GM18519 (cell line): ENCODE results near the gene PRKCG.

ENCODE experiments used
- ATAC-seq: cut with Tn5 transposase; IDR thresholded peaks from one replicate; pipeline ENCODE4 v1.9.1; 2021; ENCODE audit warnings: mild to moderate bottlenecking, moderate library complexity; ENCODE audit not compliant: unreplicated experiment, low FRiP score

The PRKCG gene

GRCh38 chr19:53896682-53897081, 14.7 kb downstream of the PRKCG start:
- no peak for ATAC-seq

DNA sequence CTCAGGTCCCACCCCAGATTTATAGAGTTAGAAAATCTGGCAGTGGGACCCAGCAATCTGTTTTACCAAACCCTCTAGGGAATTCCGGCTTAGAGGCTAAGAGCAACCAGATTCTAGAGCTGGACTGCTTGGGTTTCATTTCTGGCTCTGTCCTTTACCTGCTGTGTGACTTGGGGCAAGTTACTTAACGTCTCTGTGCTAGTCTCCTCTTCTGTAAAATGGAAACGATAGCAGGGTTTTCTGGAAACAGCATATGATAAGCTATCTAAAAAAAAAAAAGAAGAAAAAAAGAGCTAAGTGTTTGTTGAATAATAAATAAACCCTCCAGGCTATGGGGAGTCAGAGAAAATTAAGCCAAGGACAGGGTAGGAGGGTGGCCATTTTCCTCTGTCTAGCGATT, 15.5 kb downstream of the PRKCG start:
- no peak for ATAC-seq

DNA sequence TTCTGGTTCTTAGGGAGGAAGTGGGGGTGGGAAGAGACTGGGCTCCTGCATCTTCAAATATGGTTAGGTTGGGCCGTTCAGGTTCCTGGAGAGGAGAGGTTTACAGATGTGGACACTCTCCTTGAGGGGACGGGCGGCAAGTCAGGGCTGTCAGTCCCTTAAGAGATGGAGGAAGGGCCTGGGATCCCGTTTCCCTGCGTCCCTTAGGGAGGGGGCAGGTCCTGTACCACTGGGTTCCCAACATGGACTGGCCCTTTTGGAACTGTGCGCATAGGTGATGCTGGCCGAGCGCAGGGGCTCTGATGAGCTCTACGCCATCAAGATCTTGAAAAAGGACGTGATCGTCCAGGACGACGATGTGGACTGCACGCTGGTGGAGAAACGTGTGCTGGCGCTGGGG, 16.2 kb downstream of the PRKCG start:
- ATAC-seq, result no peak

DNA sequence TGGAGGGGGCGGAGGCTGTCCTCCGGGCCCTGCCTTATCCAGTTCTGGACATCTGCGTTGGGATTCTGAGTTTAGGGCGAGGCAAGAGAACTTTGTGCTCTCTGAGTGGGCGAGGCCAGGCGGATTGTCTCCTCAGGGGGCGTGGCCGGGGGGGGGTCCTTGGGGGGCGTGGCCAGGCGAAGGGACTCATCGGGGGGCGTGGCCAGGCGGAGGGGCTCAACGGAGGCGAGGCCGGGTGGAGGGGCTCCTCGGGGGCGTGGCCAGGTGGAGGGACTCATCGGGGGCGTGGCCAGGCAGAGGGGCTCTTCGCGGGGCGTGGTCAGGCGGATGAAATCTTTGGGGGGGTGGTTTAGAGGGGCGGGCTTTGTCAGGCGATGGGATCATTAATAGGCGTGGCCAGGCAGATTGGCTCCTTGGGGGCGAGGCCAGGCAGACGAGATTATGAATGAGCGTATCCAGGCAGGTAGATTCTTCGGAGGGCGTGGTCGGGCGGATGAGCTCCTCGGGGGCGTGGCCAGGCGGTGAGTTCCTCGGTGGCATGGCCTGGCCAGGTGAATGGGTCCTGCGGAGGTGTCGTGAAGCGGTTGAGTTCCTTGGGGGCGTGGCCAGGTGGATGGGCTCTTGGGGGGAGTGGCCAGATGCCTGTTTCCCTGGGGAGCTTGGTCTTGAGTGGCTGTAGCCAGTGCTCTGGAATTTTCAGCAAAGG, 16.8 kb downstream of the PRKCG start:
- no peak for ATAC-seq

GRCh38 chr19:53900191-53900860, 18.3 kb downstream of the PRKCG start:
- no peak for ATAC-seq

GRCh38 chr19:53903055-53903680, 21.2 kb downstream of the PRKCG start:
- ATAC-seq, result no peak

DNA sequence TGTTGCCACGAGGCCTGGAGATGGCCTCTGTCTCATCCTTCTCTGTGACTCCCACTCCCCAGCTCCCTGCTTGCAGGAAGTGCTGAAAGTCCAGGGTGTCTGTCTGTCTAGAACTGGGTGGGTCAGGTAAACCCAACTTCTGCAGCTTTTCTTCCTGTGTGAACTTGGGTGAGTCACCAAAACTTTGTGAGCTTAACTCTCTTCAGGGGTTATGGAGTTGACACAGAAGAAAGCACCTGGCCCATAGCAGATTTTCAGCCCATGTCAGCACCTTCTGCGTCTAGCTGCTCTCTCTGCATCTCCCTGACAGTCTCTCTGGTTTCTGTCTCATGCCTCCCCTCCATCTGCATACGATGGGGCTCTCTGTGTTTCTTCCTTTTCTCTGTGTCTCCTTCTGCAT, 22.9 kb downstream of the PRKCG start:
- no peak for ATAC-seq

GRCh38 chr19:53905787-53906186, 23.8 kb downstream of the PRKCG start:
- ATAC-seq, result no peak

- ATAC-seq, result no peak
Observed at GRCh38 chr19:53906211-53907192, 24.5 kb downstream of the PRKCG start.

DNA sequence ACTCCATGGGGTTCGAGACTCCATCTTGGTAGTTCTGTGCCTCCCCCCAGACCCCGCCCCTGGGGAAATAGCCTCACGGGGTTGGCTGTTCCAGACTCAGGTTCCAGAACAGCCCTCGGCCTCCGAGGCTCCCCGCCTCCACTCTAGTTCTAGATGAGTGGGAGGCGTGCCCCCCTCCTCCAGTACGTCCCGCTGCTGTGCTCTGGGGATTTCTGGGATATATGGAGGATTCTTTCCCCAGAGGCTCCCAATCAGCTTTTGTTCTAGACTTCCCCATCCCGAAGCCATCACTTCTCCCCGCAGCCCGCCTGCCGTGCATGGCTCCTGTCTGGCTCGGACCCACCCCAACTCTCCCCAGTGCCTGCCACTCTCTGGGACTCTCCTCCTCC, 25.2 kb downstream of the PRKCG start:
- no peak for ATAC-seq

DNA sequence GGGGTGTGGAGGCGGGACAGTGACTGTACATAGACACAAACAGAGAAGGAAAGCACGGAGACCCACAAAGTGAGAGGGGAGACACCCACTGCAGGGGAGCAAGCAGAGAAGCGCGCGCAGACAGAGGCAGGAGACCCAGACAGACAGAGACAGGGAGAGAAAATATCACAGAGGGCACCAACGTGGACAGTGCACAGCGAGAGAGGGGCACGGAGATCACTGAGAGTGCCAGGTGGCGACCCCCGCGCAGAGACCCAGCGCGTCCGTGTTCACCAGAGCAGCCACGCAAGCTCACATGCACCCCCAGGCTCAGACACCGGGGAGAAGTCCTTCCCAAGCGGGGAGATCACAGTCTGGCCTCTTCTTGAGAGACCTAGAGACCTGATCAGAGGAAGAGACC, 25.7 kb downstream of the PRKCG start:
- ATAC-seq, result no peak

DNA sequence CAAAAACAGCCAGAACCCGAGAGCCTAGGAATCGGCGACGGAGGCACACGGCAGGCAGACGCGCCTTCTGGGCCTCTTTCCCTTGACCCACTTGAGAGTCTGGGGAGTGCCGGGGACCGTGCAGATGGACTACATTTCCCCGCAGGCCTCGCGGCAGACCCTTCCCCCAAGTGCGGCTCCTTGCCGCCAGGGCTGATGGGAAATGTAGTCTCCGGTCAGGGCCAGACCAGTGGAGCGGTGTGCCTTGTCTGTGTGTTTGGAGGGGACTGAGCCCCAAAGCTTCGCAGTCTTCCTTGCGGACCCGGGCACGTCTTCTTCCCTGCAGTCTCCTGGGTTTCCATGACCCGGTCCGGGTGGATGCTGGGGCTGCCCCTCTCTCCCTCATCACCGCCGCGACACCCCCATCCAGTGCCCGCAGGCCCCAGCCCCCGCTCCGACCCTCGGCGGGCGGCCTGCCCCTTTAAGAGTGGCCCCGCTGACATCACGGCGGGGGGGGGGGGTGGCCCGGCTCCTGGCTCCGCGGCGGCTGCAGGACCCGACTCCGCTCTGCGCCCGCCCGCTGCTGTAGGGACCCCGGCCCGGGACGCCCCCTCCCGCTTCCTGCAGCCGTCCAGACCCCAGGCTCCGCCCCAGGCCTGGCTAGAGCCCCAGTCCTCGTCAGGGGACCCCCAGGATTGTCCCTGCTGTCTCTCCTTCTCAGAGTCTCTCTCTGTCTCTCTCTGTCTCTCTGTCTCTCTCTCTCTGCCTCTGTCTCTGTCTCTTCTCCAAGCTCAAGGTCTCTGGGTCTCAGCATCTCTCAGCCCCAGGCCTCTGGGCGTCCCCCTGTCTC, 26.3 kb downstream of the PRKCG start:
- no peak for ATAC-seq

DNA sequence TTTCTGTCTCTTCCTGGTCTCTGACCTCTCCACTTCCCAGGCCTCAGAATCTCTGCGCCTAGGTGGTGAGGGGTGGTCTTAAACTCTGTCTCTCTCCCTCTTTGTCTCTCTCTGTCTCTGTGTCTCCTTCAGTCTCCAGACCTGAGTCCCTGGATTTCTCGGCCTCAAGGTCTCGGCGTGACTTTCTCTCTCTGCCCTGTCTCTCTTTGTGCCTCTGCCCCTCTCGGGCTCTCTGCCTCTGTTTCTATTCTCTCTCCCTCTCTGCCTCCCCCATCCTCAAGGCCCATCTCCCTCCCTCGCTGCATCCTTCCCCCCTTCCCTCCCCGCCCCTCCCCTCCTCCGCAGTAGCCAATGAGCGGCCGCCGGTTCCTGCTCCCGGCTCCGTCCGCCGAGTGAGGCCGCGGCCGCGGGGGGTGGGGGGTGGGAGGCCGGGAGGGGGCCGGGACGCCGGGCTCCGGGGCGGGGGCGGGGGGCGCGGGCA, 27.0 kb downstream of the PRKCG start, which contains the start of gene CACNG7:
TSS of gene CACNG7 (plus strand) at position 344 of the 481 bp plus-strand sequence. CDS start 3,554 bp downstream, outside the sequence.
- ATAC-seq, result no peak

- no peak for ATAC-seq
Observed at GRCh38 chr19:53909471-53910169, 27.6 kb downstream of the PRKCG start.

DNA sequence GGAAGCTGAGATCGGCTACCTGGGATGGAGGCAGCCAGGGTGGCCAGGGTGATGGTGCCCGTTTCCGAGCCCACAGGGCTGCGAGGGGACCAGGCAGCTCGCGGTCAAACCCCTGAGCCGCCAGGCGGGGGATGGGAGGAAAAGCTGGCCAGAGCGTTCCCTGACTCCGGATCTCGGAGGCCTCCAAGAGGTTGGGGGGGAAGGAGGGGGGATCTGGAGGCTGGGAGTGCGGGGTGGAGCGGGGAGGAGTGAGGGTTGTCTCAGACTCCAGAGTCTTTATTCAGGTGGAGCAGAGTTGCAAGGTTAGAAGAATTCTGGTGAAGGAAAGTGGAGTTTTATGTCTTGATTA, 28.1 kb downstream of the PRKCG start:
- no peak for ATAC-seq

GRCh38 chr19:53912653-53913052, 30.7 kb downstream of the PRKCG start:
- no peak for ATAC-seq

GRCh38 chr19:53915000-53915399, 33.0 kb downstream of the PRKCG start:
- no peak for ATAC-seq

DNA sequence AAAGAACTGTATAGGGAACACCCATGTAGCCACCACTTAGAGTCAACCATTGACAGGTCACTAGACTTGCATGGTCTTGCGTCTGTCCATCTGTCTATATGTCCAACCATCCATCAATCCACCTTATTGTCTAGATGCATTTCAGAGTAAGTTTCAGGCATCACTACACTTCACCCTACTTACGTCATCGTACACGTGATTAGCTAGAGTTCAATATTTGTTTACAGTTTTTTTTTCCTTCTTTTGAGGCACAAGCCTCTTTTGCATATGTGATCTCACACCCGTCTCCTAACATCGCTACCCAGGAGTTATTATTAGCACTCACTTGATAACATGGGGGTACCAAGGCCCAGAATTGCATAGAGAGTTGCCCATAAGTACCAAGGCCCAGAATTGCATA, 34.0 kb downstream of the PRKCG start:
- ATAC-seq, result no peak

DNA sequence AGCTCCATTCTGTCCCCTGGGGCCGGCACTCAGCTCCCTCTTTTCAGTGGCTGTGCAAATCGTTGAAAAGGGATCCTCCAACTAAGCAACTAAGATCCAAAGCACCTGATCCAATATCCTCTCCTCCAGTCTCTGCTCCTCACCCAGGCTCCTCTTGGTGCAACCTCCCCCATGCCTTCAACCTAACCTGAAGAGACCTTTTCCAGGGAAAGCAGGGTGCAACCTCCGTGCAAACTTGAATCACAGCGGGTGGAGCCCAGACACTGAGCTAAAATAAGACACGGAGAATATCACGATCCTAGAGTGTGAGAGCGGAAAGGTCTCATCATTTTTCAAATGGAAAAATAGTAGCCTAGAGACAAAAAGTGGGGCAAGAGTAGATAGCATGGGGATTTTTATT, 35.4 kb downstream of the PRKCG start:
- ATAC-seq, result no peak
